Activated CD8-positive, alpha-beta memory T cell treated with anti-CD3 and anti-CD28 coated beads for 36 hours (primary cell): ENCODE measurements around the gene NPIPB8. TPM values are rescaled to one million over a fixed set of nuclear protein-coding genes. Genes with fewer than 3 reads are reported as not detected.

ENCODE experiments used
- total RNA-seq, 2 experiments: library from RNA; stranded (reverse); gene quantifications; one replicate each; pipeline ENCODE4 v1.2.3, GENCODE V29; 2021

NPIPB8 gene
- total RNA-seq, 2 experiments from 2014 or later = 0.90 to 1.1 TPM

Other genes with a start within 250 kb of the NPIPB8 start
- gene EIF3CL, start 234.2 kb upstream of the NPIPB8 start, total RNA-seq = 10 to 100 TPM; 36.6 to 55.3 TPM
- gene NPIPB7, start 165.7 kb upstream of the NPIPB8 start, total RNA-seq = under 1 TPM in 1 of 2 experiments, not detected in 1; 0.25 TPM
- 10 to 100 TPM; 35.9 to 39.7 TPM for gene CLN3, start 146.0 kb upstream of the NPIPB8 start, total RNA-seq
- 1 to 10 TPM; 8.2 to 8.4 TPM for gene APOBR, start 143.4 kb upstream of the NPIPB8 start, total RNA-seq
- not detected for gene IL27, start 131.2 kb upstream of the NPIPB8 start, total RNA-seq
- gene NUPR1, start 99.1 kb upstream of the NPIPB8 start, total RNA-seq = not detected
- gene SGF29, start 84.1 kb upstream of the NPIPB8 start, total RNA-seq = 10 to 100 TPM; 29.6 to 33.0 TPM
- gene SULT1A2, start 41.0 kb upstream of the NPIPB8 start, total RNA-seq = under 1 TPM; 0.23 to 0.36 TPM
- 10 to 100 TPM in 1 of 2 experiments, 1 to 10 TPM in 1; 8.7 to 10.0 TPM for gene SULT1A1, start 28.0 kb upstream of the NPIPB8 start, total RNA-seq
- gene EIF3C, start 73.4 kb downstream of the NPIPB8 start, total RNA-seq = 100 to 1,000 TPM; 793 to 795 TPM
- 1 to 10 TPM in 1 of 2 experiments, under 1 TPM in 1; 0.67 to 2.3 TPM for gene NPIPB9, start 113.7 kb downstream of the NPIPB8 start, total RNA-seq
- 100 to 1,000 TPM; 253 to 260 TPM for gene ATXN2L, start 184.9 kb downstream of the NPIPB8 start, total RNA-seq
- gene TUFM, start 208.3 kb downstream of the NPIPB8 start, total RNA-seq = 100 to 1,000 TPM; 364 TPM
- 10 to 100 TPM; 39.4 to 46.2 TPM for gene SH2B1, start 225.8 kb downstream of the NPIPB8 start, total RNA-seq
- gene ATP2A1, start 240.4 kb downstream of the NPIPB8 start, total RNA-seq = 1 to 10 TPM; 1.2 to 1.7 TPM